ENCODE data around the gene BTN1A1.
"Not testable (repeated sequence)": the region's sequence is repeated elsewhere in the genome, so short reads cannot be mapped to it uniquely, and the experiment has no call there.

The BTN1A1 gene

GRCh38 chr6:26511033-26511432, 10.9 kb downstream of the BTN1A1 start:
- not testable (repeated sequence) for DNase-seq (ENCODE audit: low read depth in 2 of 2)

DNA sequence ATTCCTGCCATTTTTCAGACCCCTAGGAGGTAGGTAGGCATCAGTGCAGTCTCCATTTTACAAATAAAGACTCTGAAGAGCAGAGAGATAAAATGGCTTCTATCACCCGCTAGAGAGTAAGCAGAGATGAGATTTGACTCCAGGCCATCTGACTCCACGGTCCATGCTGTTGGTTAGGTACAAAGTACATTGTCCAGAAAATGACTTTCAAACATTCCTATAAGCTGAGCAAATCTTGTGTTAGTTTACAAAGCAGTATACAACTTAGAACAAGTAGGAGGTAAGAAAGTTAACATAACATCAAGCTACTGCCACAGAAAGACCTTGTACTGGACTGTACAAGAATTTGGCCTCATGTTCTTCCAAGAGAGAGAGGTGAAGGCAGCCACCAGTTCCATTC, 14.9 kb downstream of the BTN1A1 start:
- DNase-seq (ENCODE audit: low read depth in 2 of 2): no peak

GRCh38 chr6:26516481-26517427, 16.7 kb downstream of the BTN1A1 start:
- DNase-seq (ENCODE audit: low read depth in 2 of 2): no peak

DNA sequence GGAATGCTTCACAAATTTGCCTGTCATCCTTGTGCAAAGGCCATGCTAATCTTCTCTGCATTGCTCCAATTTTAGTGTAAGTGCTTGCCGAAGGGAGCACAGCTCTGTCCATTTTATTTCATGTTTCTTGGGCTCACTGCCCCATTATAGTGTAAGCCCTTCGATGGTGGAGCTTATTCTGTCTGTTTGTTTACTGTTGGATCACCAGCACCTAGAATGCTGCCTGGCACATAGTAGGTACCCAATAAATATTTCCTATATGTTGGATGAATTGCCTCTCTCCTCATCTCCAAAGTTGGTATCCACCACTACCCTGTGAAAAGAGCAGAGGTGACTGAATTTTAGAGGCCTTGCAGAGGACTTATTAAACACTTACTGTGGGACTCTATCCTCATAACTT, 19.3 kb downstream of the BTN1A1 start:
- DNase-seq (ENCODE audit: low read depth in 2 of 2): no peak

GRCh38 chr6:26520237-26520849, 20.2 kb downstream of the BTN1A1 start:
- no peak for DNase-seq (ENCODE audit: low read depth in 2 of 2)

GRCh38 chr6:26520850-26521599, 20.9 kb downstream of the BTN1A1 start:
- peak; percentile 64 to 72 for DNase-seq (ENCODE audit: low read depth in 2 of 2)

DNA sequence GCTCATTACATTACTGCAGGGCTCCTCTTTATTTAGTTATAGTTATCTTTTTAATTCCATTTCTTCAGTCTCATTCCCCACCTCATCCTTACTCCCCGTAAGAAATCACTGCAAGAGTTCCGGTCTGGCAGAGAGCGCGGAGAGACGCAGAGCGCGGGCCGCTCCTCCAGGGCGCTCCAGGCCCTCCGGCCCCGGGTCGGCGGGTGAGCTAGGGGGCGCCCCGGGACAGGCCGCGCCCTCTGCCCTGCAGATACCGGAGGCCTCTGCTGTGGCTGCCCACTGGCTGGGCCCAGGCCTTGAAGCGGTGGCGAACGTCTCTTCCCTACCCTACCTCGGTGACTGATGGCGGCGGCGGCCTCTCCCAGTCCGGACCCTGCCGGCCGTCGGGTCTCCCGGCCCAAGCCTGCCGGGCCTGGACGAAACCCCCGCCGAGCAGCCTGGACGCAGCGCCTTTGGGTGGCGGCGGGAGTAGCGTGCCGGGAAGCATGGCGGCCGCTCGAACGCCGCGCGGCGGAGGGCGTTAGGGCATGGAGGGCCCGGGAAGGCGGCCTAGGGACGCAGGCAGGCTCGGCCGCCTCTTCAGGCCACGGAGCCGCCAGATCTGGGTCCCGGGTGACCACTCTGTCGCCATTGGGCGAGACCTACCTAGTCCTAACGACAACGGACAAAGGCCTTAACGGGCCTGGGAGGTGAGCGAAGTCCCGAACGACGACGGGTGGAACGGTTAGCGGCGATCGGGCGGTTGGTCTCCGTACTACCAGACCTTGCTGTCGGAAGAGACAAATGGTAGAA, 21.7 kb downstream of the BTN1A1 start:
- DNase-seq (ENCODE audit: low read depth in 2 of 2): peak; percentile 20 to 62

DNA sequence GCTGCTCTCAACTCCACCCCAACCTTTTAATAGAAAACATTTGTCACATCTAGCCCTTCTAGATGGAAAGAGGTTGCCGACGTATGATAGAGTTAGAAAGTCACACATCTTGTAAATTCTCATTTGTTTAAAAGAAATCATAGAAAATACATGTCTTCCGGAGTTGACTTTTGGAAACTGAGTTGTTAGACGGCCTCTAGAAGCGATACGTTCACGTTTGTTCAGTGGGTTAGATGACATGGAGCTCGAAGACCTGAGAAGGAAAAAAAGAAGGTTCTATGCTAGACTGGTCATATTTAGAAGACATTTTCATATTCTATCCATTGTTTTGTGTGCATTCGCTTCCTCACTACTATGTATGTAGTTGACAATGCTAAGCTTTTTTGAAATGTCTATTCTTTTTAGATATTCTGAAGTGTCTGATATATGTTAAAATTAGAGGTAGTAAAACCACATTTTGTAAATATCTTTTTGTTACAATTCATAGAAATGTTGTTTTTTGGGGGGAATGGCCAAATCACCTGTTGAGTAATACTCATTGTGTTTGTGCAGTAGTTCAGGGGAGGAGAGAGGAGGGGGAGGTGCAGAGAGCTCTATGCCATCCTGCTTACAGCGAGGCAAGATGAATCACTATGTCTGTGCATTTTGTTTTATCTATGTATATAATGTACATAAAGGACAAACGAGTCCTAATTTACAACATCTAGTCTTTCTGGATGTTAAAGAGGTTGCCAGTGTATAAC, 22.6 kb downstream of the BTN1A1 start:
- DNase-seq (ENCODE audit: low read depth in 2 of 2): not testable (repeated sequence)

DNA sequence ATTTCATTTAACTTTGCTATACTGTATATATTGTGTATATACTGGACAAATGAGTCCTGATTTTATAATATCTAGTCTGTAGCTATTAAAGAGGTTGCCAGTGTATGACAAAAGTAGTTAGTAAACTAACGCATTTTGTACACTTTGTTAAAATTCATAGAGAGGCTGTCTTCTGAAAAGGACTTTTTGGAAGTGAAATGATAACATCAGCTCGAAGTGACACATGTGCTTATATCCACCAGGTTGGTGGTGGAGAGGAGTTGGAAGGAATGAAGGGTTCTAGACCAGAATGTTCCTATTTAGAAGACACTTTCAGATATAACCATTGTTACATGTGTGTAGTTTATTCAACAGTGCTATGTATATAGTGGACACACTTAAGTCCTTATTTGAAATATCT, 24.2 kb downstream of the BTN1A1 start:
- DNase-seq (ENCODE audit: low read depth in 2 of 2): not testable (repeated sequence)

DNA sequence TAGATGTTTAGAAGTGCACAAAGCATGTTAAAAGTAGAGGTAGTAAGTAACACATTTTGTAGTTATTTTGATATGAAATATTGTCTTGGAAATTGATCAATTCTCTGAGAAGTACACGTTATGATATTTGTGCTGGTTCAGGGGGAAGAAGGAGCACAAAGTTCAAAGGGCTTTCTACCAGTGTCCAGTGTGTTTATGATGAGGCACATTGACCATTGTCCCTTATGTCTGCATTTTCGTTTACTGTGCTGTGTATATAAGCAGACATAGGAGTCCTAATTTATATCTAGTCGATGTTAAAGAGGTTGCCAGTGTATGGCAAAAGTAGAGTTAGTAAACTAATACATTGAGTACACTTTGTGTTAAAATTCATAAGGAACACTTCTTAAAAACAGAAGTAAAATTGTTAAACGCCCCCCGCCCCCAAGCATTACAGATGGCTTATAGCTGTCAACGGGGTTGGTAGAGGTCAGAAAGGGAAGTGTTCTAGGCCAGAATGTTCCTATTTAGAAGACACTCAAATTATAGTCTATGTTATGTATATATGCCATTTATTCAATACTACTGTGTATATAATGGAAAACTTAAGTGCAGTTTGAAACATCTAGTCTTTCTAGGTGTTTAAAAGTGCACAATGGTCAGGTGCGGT, 24.7 kb downstream of the BTN1A1 start:
- DNase-seq (ENCODE audit: low read depth in 2 of 2): no peak

DNA sequence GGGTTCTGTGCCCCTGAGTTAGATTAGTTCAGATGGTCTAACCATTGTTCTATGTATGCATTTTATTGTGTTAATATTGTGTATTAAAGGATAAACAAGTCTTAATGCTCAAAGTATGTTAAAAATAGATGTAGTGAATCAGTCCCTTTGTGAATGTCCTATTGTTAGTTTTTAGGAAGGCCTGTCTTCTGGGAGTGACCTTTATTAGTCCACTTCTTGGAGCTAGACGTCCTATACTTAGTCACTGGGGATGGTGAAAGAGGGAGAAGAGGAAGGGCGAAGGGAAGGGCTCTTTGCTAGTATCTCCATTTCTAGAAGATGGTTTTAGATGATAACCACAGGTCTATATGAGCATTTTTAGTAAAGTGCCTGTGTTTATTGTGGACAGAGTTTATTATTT, 25.7 kb downstream of the BTN1A1 start:
- no peak for DNase-seq (ENCODE audit: low read depth in 2 of 2)

- DNase-seq (ENCODE audit: low read depth in 2 of 2): no peak
These were observed 26.8 kb downstream of the BTN1A1 start for GRCh38 chr6:26526928-26527327.

- no peak for DNase-seq (ENCODE audit: low read depth in 2 of 2)
These were observed 30.1 kb downstream of the BTN1A1 start for GRCh38 chr6:26530203-26530602.

GRCh38 chr6:26531897-26532296, 31.8 kb downstream of the BTN1A1 start:
- DNase-seq (ENCODE audit: low read depth in 2 of 2): no peak

GRCh38 chr6:26532699-26533531, 32.8 kb downstream of the BTN1A1 start:
- DNase-seq (ENCODE audit: low read depth in 2 of 2): peak; percentile 74 to 88

DNA sequence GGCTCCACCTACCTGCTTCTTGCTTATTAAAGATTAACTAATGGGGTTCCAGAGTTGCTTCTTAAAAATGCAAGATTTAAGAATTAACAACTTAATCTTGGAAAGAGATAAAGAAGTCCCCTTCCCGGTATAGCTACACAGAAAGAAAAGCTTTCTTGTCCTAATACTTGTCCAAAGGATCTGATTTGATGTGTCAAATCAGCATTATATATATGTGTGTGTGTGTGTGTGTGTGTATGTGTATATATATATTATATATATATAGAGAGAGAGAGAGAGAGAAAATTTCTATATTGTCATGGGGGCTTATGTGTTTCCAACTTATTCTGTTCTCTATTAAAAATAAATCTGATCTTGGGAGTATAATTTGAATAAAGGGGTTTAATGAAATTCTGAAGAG, 33.4 kb downstream of the BTN1A1 start:
- no peak for DNase-seq (ENCODE audit: low read depth in 2 of 2)

- DNase-seq (ENCODE audit: low read depth in 2 of 2): no peak
These were observed 34.8 kb downstream of the BTN1A1 start for GRCh38 chr6:26534681-26535465.

- DNase-seq (ENCODE audit: low read depth in 2 of 2): no peak
These were observed 36.6 kb downstream of the BTN1A1 start for GRCh38 chr6:26536571-26537159.
